GM21825 (cell line): ENCODE results near the gene WDR87.

Experiments
- ATAC-seq: cut with Tn5 transposase; IDR thresholded peaks from one replicate; pipeline ENCODE4 v1.9.1; 2021; ENCODE audit warnings: mild to moderate bottlenecking, moderate library complexity; ENCODE audit not compliant: unreplicated experiment

WDR87 gene

GRCh38 chr19:37905946-37906868 lies at the start of gene WDR87:
Gene WDR87 (minus strand): TSS chr19:37906594. CDS start chr19:37898239, 8,355 bp downstream.
- peak; percentile 20 for ATAC-seq

GRCh38 chr19:37955986-37956385 lies 49.6 kb upstream of the WDR87 start:
- no peak for ATAC-seq

- no peak for ATAC-seq
Measured at GRCh38 chr19:37954421-37954874, 48.1 kb upstream of the WDR87 start.

GRCh38 chr19:37953918-37954303 lies 47.5 kb upstream of the WDR87 start:
- no peak for ATAC-seq

- ATAC-seq = no peak
Measured at GRCh38 chr19:37953171-37953917, 47.0 kb upstream of the WDR87 start.

GRCh38 chr19:37951816-37952210 lies 45.4 kb upstream of the WDR87 start:
- ATAC-seq = no peak

- ATAC-seq = no peak
Measured at GRCh38 chr19:37950471-37951175, 44.2 kb upstream of the WDR87 start.

- ATAC-seq = no peak
Measured at GRCh38 chr19:37948362-37948761, 42.0 kb upstream of the WDR87 start.

- ATAC-seq = no peak
Measured at GRCh38 chr19:37947778-37948177, 41.4 kb upstream of the WDR87 start.

GRCh38 chr19:37946132-37946531 lies 39.7 kb upstream of the WDR87 start:
- ATAC-seq = no peak

- ATAC-seq = no peak
Measured at GRCh38 chr19:37943480-37943879, 37.1 kb upstream of the WDR87 start.

- ATAC-seq = no peak
Measured at GRCh38 chr19:37942516-37942902, 36.1 kb upstream of the WDR87 start.

- ATAC-seq = no peak
Measured at GRCh38 chr19:37941782-37942515, 35.6 kb upstream of the WDR87 start.

GRCh38 chr19:37938353-37938752 lies 32.0 kb upstream of the WDR87 start:
- no peak for ATAC-seq

GRCh38 chr19:37936886-37937285 lies 30.5 kb upstream of the WDR87 start:
- no peak for ATAC-seq

- no peak for ATAC-seq
Measured at GRCh38 chr19:37936166-37936565, 29.8 kb upstream of the WDR87 start.

GRCh38 chr19:37935341-37935740 lies 28.9 kb upstream of the WDR87 start:
- ATAC-seq = no peak

GRCh38 chr19:37933937-37934358 lies 27.6 kb upstream of the WDR87 start:
- ATAC-seq = no peak

- ATAC-seq = no peak
Measured at GRCh38 chr19:37932985-37933936, 26.9 kb upstream of the WDR87 start.
